ENCODE results near the gene RND1.
A peak's percentile ranks its signal among the peaks of the same experiment; 100 is the strongest.
"Not testable (repeated sequence)": the region's sequence is repeated elsewhere in the genome, so short reads cannot be mapped to it uniquely, and the experiment has no call there.

The RND1 gene

GRCh38 chr12:48865281-48866051 is at the start of gene RND1:
TSS of gene RND1 (minus strand) at chr12:48865870. CDS start at chr12:48865767, 103 bp downstream.
- peak within 1 kb of the TSS; percentile 78 for H3K9ac ChIP-seq (ENCODE audit: low read length)
- H3K27ac ChIP-seq (ENCODE audit: low read length): peak within 1 kb of the TSS; percentile 69
- peaks cover 20% of the 10 kb centered on the region for H3K4me1 ChIP-seq (ENCODE audit: control insufficient read depth, low read depth, low read length)

GRCh38 chr12:48910196-48910595 is 44.5 kb upstream of the RND1 start:
- no peak overlapping the region for H3K27ac ChIP-seq (ENCODE audit: low read length)

More at GRCh38 chr12:48865281-48866051, at the start of gene RND1:
- Histone ChIP-seq H3K4me3 (ENCODE audit: low read length) (peak within 1 kb of the TSS; percentile 79), H3K36me3 (ENCODE audit: control insufficient read depth, low read depth, low read length) (peaks cover 29% of the 10 kb centered on the region), H3K9me3 (ENCODE audit: control insufficient read depth, low read depth, low read length) (no peaks in the 10 kb centered on the region), H3K27me3 (ENCODE audit: control insufficient read depth, insufficient read depth, low read length) (no peaks in the 10 kb centered on the region)

GRCh38 chr12:48909698-48910097 is 44.0 kb upstream of the RND1 start:
- H3K27ac ChIP-seq (ENCODE audit: low read length); H3K9me3 ChIP-seq (ENCODE audit: control insufficient read depth, low read depth, low read length); H3K9ac ChIP-seq (ENCODE audit: low read length); H3K36me3 ChIP-seq (ENCODE audit: control insufficient read depth, low read depth, low read length); H3K27me3 ChIP-seq (ENCODE audit: control insufficient read depth, insufficient read depth, low read length); H3K4me3 ChIP-seq (ENCODE audit: low read length); H3K4me1 ChIP-seq (ENCODE audit: control insufficient read depth, low read depth, low read length): not testable (repeated sequence)

More at GRCh38 chr12:48910196-48910595, 44.5 kb upstream of the RND1 start:
- Histone ChIP-seq H3K36me3 (ENCODE audit: control insufficient read depth, low read depth, low read length) (no peaks in the 10 kb centered on the region), H3K27me3 (ENCODE audit: control insufficient read depth, insufficient read depth, low read length) (no peaks in the 10 kb centered on the region), H3K9me3 (ENCODE audit: control insufficient read depth, low read depth, low read length) (no peaks in the 10 kb centered on the region), H3K4me1 (ENCODE audit: control insufficient read depth, low read depth, low read length) (no peaks in the 10 kb centered on the region), H3K9ac (ENCODE audit: low read length) (no peak overlapping the region), H3K4me3 (ENCODE audit: low read length) (no peak overlapping the region)

GRCh38 chr12:48907245-48907644 is 41.6 kb upstream of the RND1 start:
- H3K4me1 ChIP-seq (ENCODE audit: control insufficient read depth, low read depth, low read length): no peaks in the 10 kb centered on the region
- H3K9me3 ChIP-seq (ENCODE audit: control insufficient read depth, low read depth, low read length): no peaks in the 10 kb centered on the region
- H3K9ac ChIP-seq (ENCODE audit: low read length): no peak overlapping the region
- H3K4me3 ChIP-seq (ENCODE audit: low read length): no peak overlapping the region
- H3K27me3 ChIP-seq (ENCODE audit: control insufficient read depth, insufficient read depth, low read length): no peaks in the 10 kb centered on the region
- H3K36me3 ChIP-seq (ENCODE audit: control insufficient read depth, low read depth, low read length): no peaks in the 10 kb centered on the region
- H3K27ac ChIP-seq (ENCODE audit: low read length): no peak overlapping the region

GRCh38 chr12:48903982-48904411 is 38.3 kb upstream of the RND1 start:
- H3K4me3 ChIP-seq (ENCODE audit: low read length): peak overlapping the region; percentile 50
- no peaks in the 10 kb centered on the region for H3K4me1 ChIP-seq (ENCODE audit: control insufficient read depth, low read depth, low read length)
- H3K27me3 ChIP-seq (ENCODE audit: control insufficient read depth, insufficient read depth, low read length): no peaks in the 10 kb centered on the region
- no peaks in the 10 kb centered on the region for H3K9me3 ChIP-seq (ENCODE audit: control insufficient read depth, low read depth, low read length)
- H3K9ac ChIP-seq (ENCODE audit: low read length): peak overlapping the region; percentile 8
- no peaks in the 10 kb centered on the region for H3K36me3 ChIP-seq (ENCODE audit: control insufficient read depth, low read depth, low read length)
- H3K27ac ChIP-seq (ENCODE audit: low read length): no peak overlapping the region

- H3K4me3 ChIP-seq (ENCODE audit: low read length): no peak overlapping the region
- no peak overlapping the region for H3K9ac ChIP-seq (ENCODE audit: low read length)
- no peaks in the 10 kb centered on the region for H3K9me3 ChIP-seq (ENCODE audit: control insufficient read depth, low read depth, low read length)
- no peaks in the 10 kb centered on the region for H3K4me1 ChIP-seq (ENCODE audit: control insufficient read depth, low read depth, low read length)
- no peaks in the 10 kb centered on the region for H3K27me3 ChIP-seq (ENCODE audit: control insufficient read depth, insufficient read depth, low read length)
- H3K36me3 ChIP-seq (ENCODE audit: control insufficient read depth, low read depth, low read length): no peaks in the 10 kb centered on the region
- no peak overlapping the region for H3K27ac ChIP-seq (ENCODE audit: low read length)
Observed at GRCh38 chr12:48903363-48903981, 37.8 kb upstream of the RND1 start.

GRCh38 chr12:48901278-48901677 is 35.6 kb upstream of the RND1 start:
- Histone ChIP-seq H3K4me3 (ENCODE audit: low read length) (no peak overlapping the region), H3K27me3 (ENCODE audit: control insufficient read depth, insufficient read depth, low read length) (no peaks in the 10 kb centered on the region), H3K27ac (ENCODE audit: low read length) (no peak overlapping the region), H3K9me3 (ENCODE audit: control insufficient read depth, low read depth, low read length) (no peaks in the 10 kb centered on the region), H3K36me3 (ENCODE audit: control insufficient read depth, low read depth, low read length) (no peaks in the 10 kb centered on the region), H3K9ac (ENCODE audit: low read length) (no peak overlapping the region), H3K4me1 (ENCODE audit: control insufficient read depth, low read depth, low read length) (no peaks in the 10 kb centered on the region)

GRCh38 chr12:48899651-48900050 is 34.0 kb upstream of the RND1 start:
- no peak overlapping the region for H3K4me3 ChIP-seq (ENCODE audit: low read length)
- no peaks in the 10 kb centered on the region for H3K4me1 ChIP-seq (ENCODE audit: control insufficient read depth, low read depth, low read length)
- no peaks in the 10 kb centered on the region for H3K27me3 ChIP-seq (ENCODE audit: control insufficient read depth, insufficient read depth, low read length)
- no peaks in the 10 kb centered on the region for H3K9me3 ChIP-seq (ENCODE audit: control insufficient read depth, low read depth, low read length)
- H3K27ac ChIP-seq (ENCODE audit: low read length): no peak overlapping the region
- H3K9ac ChIP-seq (ENCODE audit: low read length): no peak overlapping the region
- no peaks in the 10 kb centered on the region for H3K36me3 ChIP-seq (ENCODE audit: control insufficient read depth, low read depth, low read length)

- H3K27ac ChIP-seq (ENCODE audit: low read length): no peak overlapping the region
- peaks cover 10% of the 10 kb centered on the region for H3K27me3 ChIP-seq (ENCODE audit: control insufficient read depth, insufficient read depth, low read length)
- H3K36me3 ChIP-seq (ENCODE audit: control insufficient read depth, low read depth, low read length): no peaks in the 10 kb centered on the region
- H3K9me3 ChIP-seq (ENCODE audit: control insufficient read depth, low read depth, low read length): no peaks in the 10 kb centered on the region
- H3K4me3 ChIP-seq (ENCODE audit: low read length): no peak overlapping the region
- no peak overlapping the region for H3K9ac ChIP-seq (ENCODE audit: low read length)
- peaks cover 2% of the 10 kb centered on the region for H3K4me1 ChIP-seq (ENCODE audit: control insufficient read depth, low read depth, low read length)
Observed at GRCh38 chr12:48894271-48894670, 28.6 kb upstream of the RND1 start.

GRCh38 chr12:48890657-48891418 is 25.2 kb upstream of the RND1 start:
- Histone ChIP-seq H3K4me1 (ENCODE audit: control insufficient read depth, low read depth, low read length) (peaks cover 2% of the 10 kb centered on the region), H3K9me3 (ENCODE audit: control insufficient read depth, low read depth, low read length) (no peaks in the 10 kb centered on the region), H3K9ac (ENCODE audit: low read length) (no peak overlapping the region), H3K4me3 (ENCODE audit: low read length) (peak overlapping the region; percentile 58), H3K27me3 (ENCODE audit: control insufficient read depth, insufficient read depth, low read length) (peaks cover 10% of the 10 kb centered on the region), H3K36me3 (ENCODE audit: control insufficient read depth, low read depth, low read length) (no peaks in the 10 kb centered on the region), H3K27ac (ENCODE audit: low read length) (no peak overlapping the region)

GRCh38 chr12:48889679-48890078 is 24.0 kb upstream of the RND1 start:
- Histone ChIP-seq H3K4me3 (ENCODE audit: low read length) (no peak overlapping the region), H3K27ac (ENCODE audit: low read length) (no peak overlapping the region), H3K27me3 (ENCODE audit: control insufficient read depth, insufficient read depth, low read length) (peaks cover 10% of the 10 kb centered on the region)

More at GRCh38 chr12:48889679-48890078, 24.0 kb upstream of the RND1 start:
- Histone ChIP-seq H3K9me3 (ENCODE audit: control insufficient read depth, low read depth, low read length) (no peaks in the 10 kb centered on the region), H3K9ac (ENCODE audit: low read length) (no peak overlapping the region), H3K4me1 (ENCODE audit: control insufficient read depth, low read depth, low read length) (peaks cover 2% of the 10 kb centered on the region), H3K36me3 (ENCODE audit: control insufficient read depth, low read depth, low read length) (no peaks in the 10 kb centered on the region)
